Colon (tissue), 2 donors: Measurements from ENCODE around the gene SP140.
"Not testable (repeated sequence)": the region's sequence is repeated elsewhere in the genome, so short reads cannot be mapped to it uniquely, and the experiment has no call there.

ENCODE experiments used
- FAIRE-seq: peaks from 2 replicates; lab custom pipeline; 2012; peaks lifted over from hg19 to GRCh38; lab: Jason Lieb, UNC
- donor health status: control.
- donor health status: control.

The SP140 gene

GRCh38 chr2:230289311-230289710, 63.8 kb downstream of the SP140 start:
- not testable (repeated sequence) for FAIRE-seq

- no peak for FAIRE-seq
Observed at GRCh38 chr2:230295192-230295591, 69.7 kb downstream of the SP140 start.

GRCh38 chr2:230296917-230297316, 71.4 kb downstream of the SP140 start:
- FAIRE-seq: no peak

- no peak for FAIRE-seq
Observed at GRCh38 chr2:230299618-230300017, 74.1 kb downstream of the SP140 start.

- FAIRE-seq: no peak
Observed at GRCh38 chr2:230305416-230306275, 80.1 kb downstream of the SP140 start.

GRCh38 chr2:230306474-230306873, 80.9 kb downstream of the SP140 start:
- no peak for FAIRE-seq

GRCh38 chr2:230307485-230307884, 81.9 kb downstream of the SP140 start:
- FAIRE-seq: no peak

- FAIRE-seq: no peak
Observed at GRCh38 chr2:230308402-230309000, 83.0 kb downstream of the SP140 start.

GRCh38 chr2:230310792-230311191, 85.3 kb downstream of the SP140 start:
- FAIRE-seq: not testable (repeated sequence)

- FAIRE-seq: not testable (repeated sequence)
Observed at GRCh38 chr2:230311634-230312033, 86.1 kb downstream of the SP140 start.

GRCh38 chr2:230312638-230313037, 87.1 kb downstream of the SP140 start:
- FAIRE-seq: no peak

- no peak for FAIRE-seq
Observed at GRCh38 chr2:230317366-230317765, 91.8 kb downstream of the SP140 start.

- FAIRE-seq: no peak
Observed at GRCh38 chr2:230318190-230319121, 92.9 kb downstream of the SP140 start.

- no peak for FAIRE-seq
Observed at GRCh38 chr2:230319211-230319862, 93.8 kb downstream of the SP140 start.

- FAIRE-seq: no peak
Observed at GRCh38 chr2:230321031-230321430, 95.5 kb downstream of the SP140 start.

- FAIRE-seq: no peak
Observed at GRCh38 chr2:230322561-230323384, 97.2 kb downstream of the SP140 start.

- no peak for FAIRE-seq
Observed at GRCh38 chr2:230323385-230324106, 98.0 kb downstream of the SP140 start.

- FAIRE-seq: no peak
Observed at GRCh38 chr2:230324503-230324902, 99.0 kb downstream of the SP140 start.

GRCh38 chr2:230325316-230326243, 100.0 kb downstream of the SP140 start:
- no peak for FAIRE-seq
